Mesenchymal stem cell (in vitro differentiated cells and primary cell): ENCODE data around the gene TIAM2.
"Not testable (repeated sequence)": the region's sequence is repeated elsewhere in the genome, so short reads cannot be mapped to it uniquely, and the experiment has no call there.

Experiments used
- DNase-seq: peaks from one replicate; pipeline ENCODE4 v3.0.0-alpha.2; 2013
- H2AFZ ChIP-seq: one replicate; pipeline ENCODE4 v1.6.1; 2013; ENCODE audit warnings: low read depth, mild to moderate bottlenecking, control low read depth, inconsistent platforms, low read length, moderate library complexity
- H2AK5ac ChIP-seq: 2 replicates; pipeline ENCODE4 v1.6.1; 2013; ENCODE audit warnings: low read length, moderate library complexity, mild to moderate bottlenecking, inconsistent platforms; ENCODE audit not compliant: severe bottlenecking
- H2BK120ac ChIP-seq: one replicate; pipeline ENCODE4 v1.6.1; 2013; ENCODE audit warnings: low read depth, mild to moderate bottlenecking, inconsistent platforms, low read length, moderate library complexity
- H2BK12ac ChIP-seq, 2 experiments: one replicate each; pipeline ENCODE4 v1.6.1; 2013; ENCODE audit warnings: inconsistent platforms in 2 of 2, low read length in 2 of 2, mild to moderate bottlenecking in 2 of 2, moderate library complexity in 2 of 2, control low read depth in 1 of 2
- H2BK15ac ChIP-seq: one replicate; pipeline ENCODE4 v1.6.1; 2013; ENCODE audit warnings: mild to moderate bottlenecking, low read depth, inconsistent platforms; ENCODE audit not compliant: poor library complexity, severe bottlenecking
- H2BK5ac ChIP-seq: 2 replicates; pipeline ENCODE4 v1.6.1; 2013; ENCODE audit warnings: low read depth, mild to moderate bottlenecking, low read length, control low read depth, inconsistent platforms; ENCODE audit not compliant: poor library complexity, severe bottlenecking
- H3K14ac ChIP-seq, 2 experiments: one replicate each; pipeline ENCODE4 v1.6.1; 2013; ENCODE audit warnings: inconsistent platforms in 2 of 2, low read length in 2 of 2, control low read depth in 1 of 2, mild to moderate bottlenecking in 1 of 2, moderate library complexity in 1 of 2
- H3K18ac ChIP-seq, 2 experiments: one replicate each; pipeline ENCODE4 v1.6.1; 2013; ENCODE audit warnings: inconsistent platforms in 2 of 2, low read length in 2 of 2, control low read depth in 1 of 2, low read depth in 1 of 2, mild to moderate bottlenecking in 1 of 2
- H3K23ac ChIP-seq, 2 experiments: one replicate each; pipeline ENCODE4 v1.6.1; 2013; ENCODE audit warnings: inconsistent platforms in 2 of 2, low read length in 2 of 2, mild to moderate bottlenecking in 2 of 2, moderate library complexity in 2 of 2, control low read depth in 1 of 2
- H3K27ac ChIP-seq: 2 replicates; pipeline ENCODE4 v1.5.1; 2013; ENCODE audit warnings: mild to moderate bottlenecking, moderate library complexity, low read length, control low read depth, inconsistent platforms; ENCODE audit not compliant: poor library complexity, severe bottlenecking
- H3K27me3 ChIP-seq, 2 experiments: 2 replicates each; pipeline versions ENCODE4 v1.6.1 to v1.7.0; 2013; ENCODE audit warnings: low read length in 2 of 2, mild to moderate bottlenecking in 2 of 2, moderate library complexity in 2 of 2, control low read depth in 1 of 2, inconsistent platforms in 1 of 2; ENCODE audit not compliant: control insufficient read depth in 1 of 2, insufficient read depth in 1 of 2
- H3K36me3 ChIP-seq, 2 experiments: 2 replicates each; pipeline versions ENCODE4 v1.6.1 to v1.7.0; 2013; ENCODE audit warnings: low read length in 2 of 2, control low read depth in 1 of 2, inconsistent platforms in 1 of 2, low read depth in 1 of 2, mild to moderate bottlenecking in 1 of 2; ENCODE audit not compliant: insufficient read depth in 2 of 2, control insufficient read depth in 1 of 2
- H3K4ac ChIP-seq, 2 experiments: one replicate each; pipeline ENCODE4 v1.6.1; 2013; ENCODE audit warnings: inconsistent platforms in 2 of 2, low read length in 2 of 2, mild to moderate bottlenecking in 2 of 2, moderate library complexity in 2 of 2, control low read depth in 1 of 2, low read depth in 1 of 2
- H3K4me1 ChIP-seq: 2 replicates; pipeline ENCODE4 v1.6.1; 2013; ENCODE audit warnings: low read depth, low read length, control low read depth; ENCODE audit not compliant: control insufficient read depth, insufficient read depth
- H3K4me2 ChIP-seq: 2 replicates; pipeline ENCODE4 v1.6.1; 2013; ENCODE audit warnings: low read length, mild to moderate bottlenecking, inconsistent platforms; ENCODE audit not compliant: poor library complexity, severe bottlenecking
- H3K4me3 ChIP-seq, 2 experiments: 2 replicates each; pipeline versions ENCODE4 v1.5.1 to v1.7.0; 2013; ENCODE audit warnings: low read length in 2 of 2, mild to moderate bottlenecking in 2 of 2, control low read depth in 1 of 2, low read depth in 1 of 2; ENCODE audit not compliant: insufficient read depth in 1 of 2
- H3K79me1 ChIP-seq: replicated peaks from 2 replicates; pipeline ENCODE4 v1.6.1; 2013; ENCODE audit warnings: mild to moderate bottlenecking, control low read depth, low read length, inconsistent platforms; ENCODE audit not compliant: poor library complexity, severe bottlenecking
- H3K9ac ChIP-seq: 2 replicates; pipeline ENCODE4 v1.7.0; 2013; ENCODE audit warnings: mild to moderate bottlenecking, low read length, moderate library complexity
- H3K9me3 ChIP-seq: 2 replicates; pipeline ENCODE4 v1.7.0; 2013; ENCODE audit warnings: mild to moderate bottlenecking, low read length; ENCODE audit not compliant: control insufficient read depth
- H4K8ac ChIP-seq: one replicate; pipeline ENCODE4 v1.6.1; 2013; ENCODE audit warnings: inconsistent platforms, mild to moderate bottlenecking, low read length, moderate library complexity
- H4K91ac ChIP-seq: one replicate; pipeline ENCODE4 v1.6.1; 2013; ENCODE audit warnings: mild to moderate bottlenecking, low read length, inconsistent platforms
- WGBS: methylation state at CpG from one replicate; pipeline ENCODE4 v1.1.7; 2013; ENCODE audit warnings: mixed read lengths; 5-methylcytosine and 5-hydroxymethylcytosine counted together

The TIAM2 gene

GRCh38 chr6:155093430-155093829, 98.3 kb downstream of the TIAM2 start:
- Histone ChIP-seq H2AFZ (no peak overlapping the region), H3K9me3 (peaks cover 3% of the 10 kb centered on the region), H3K23ac (no peak overlapping the region), H3K27me3 (no peaks in the 10 kb centered on the region), H3K14ac (no peak overlapping the region), H2BK12ac (no peak overlapping the region), H2AK5ac (no peak overlapping the region), H3K4me2 (no peak overlapping the region), H2BK15ac (no peak overlapping the region), H3K27ac (no peak overlapping the region), H4K8ac (no peak overlapping the region), H2BK120ac (no peak overlapping the region), H3K18ac (no peak overlapping the region), H3K4me3 (no peak overlapping the region), H3K4me1 (peaks cover 7% of the 10 kb centered on the region), H3K9ac (no peak overlapping the region), H2BK5ac (no peak overlapping the region), H3K79me1 (no peaks in the 10 kb centered on the region), H4K91ac (no peak overlapping the region), H3K36me3 (no peaks in the 10 kb centered on the region), H3K4ac (no peak overlapping the region)
- DNase-seq, result no peak
- WGBS, result 89% methylated on average over 7 of the region's 7 CpGs

GRCh38 chr6:155100087-155100486, 105.0 kb downstream of the TIAM2 start:
- Histone ChIP-seq H3K14ac (no peak overlapping the region), H3K36me3 (no peaks in the 10 kb centered on the region), H4K8ac (no peak overlapping the region), H2AFZ (no peak overlapping the region), H3K4me1 (peaks cover 1% of the 10 kb centered on the region), H3K9ac (no peak overlapping the region), H3K4ac (no peak overlapping the region), H3K4me2 (no peak overlapping the region), H2AK5ac (no peak overlapping the region), H3K23ac (no peak overlapping the region), H3K79me1 (no peaks in the 10 kb centered on the region), H2BK120ac (no peak overlapping the region), H2BK15ac (no peak overlapping the region), H3K9me3 (peaks cover 3% of the 10 kb centered on the region), H3K27me3 (no peaks in the 10 kb centered on the region), H2BK12ac (no peak overlapping the region), H3K27ac (no peak overlapping the region), H2BK5ac (no peak overlapping the region), H3K18ac (no peak overlapping the region), H4K91ac (no peak overlapping the region), H3K4me3 (no peak overlapping the region)
- no peak for DNase-seq
- WGBS, result 87% methylated on average over 8 of the region's 8 CpGs

DNA sequence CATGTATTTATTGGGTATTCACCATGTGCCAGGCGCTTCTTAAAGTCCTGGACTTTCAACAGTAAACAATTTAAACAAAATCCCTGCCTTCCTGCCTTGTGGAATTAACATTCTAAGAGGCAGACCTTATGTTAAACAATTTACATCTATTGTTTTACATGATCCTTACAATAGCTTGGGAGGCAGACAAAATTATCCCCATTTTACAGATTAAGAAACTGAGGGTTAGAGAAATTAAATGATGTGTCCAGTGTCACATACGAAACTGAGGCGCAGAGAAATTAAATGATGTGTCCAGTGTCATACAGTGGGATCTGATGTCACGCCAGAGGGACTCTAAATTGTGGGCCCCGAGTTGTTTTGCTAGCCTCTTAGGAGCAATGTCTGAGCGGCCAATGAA, 105.5 kb downstream of the TIAM2 start:
- Histone ChIP-seq H3K79me1 (no peaks in the 10 kb centered on the region), H2BK15ac (no peak overlapping the region), H3K4me3 (no peak overlapping the region), H4K91ac (peak overlapping the region; percentile 68), H3K27me3 (no peaks in the 10 kb centered on the region), H3K23ac (no peak overlapping the region), H3K4me2 (no peak overlapping the region), H3K9ac (no peak overlapping the region), H2AFZ (no peak overlapping the region), H3K9me3 (peaks cover 3% of the 10 kb centered on the region), H3K4ac (no peak overlapping the region), H3K4me1 (peaks cover 1% of the 10 kb centered on the region), H2BK5ac (no peak overlapping the region), H3K18ac (no peak overlapping the region), H2BK120ac (no peak overlapping the region), H3K36me3 (no peaks in the 10 kb centered on the region), H2AK5ac (no peak overlapping the region), H3K27ac (no peak overlapping the region), H2BK12ac (no peak overlapping the region), H4K8ac (no peak overlapping the region), H3K14ac (no peak overlapping the region)
- over 99% methylated on average over 6 of the region's 6 CpGs for WGBS
- no peak for DNase-seq

GRCh38 chr6:155103083-155103645, 108.0 kb downstream of the TIAM2 start:
- not testable (repeated sequence) for H4K91ac ChIP-seq, H3K79me1 ChIP-seq, H2BK12ac ChIP-seq, H2BK15ac ChIP-seq, H3K4me1 ChIP-seq, DNase-seq, H2AK5ac ChIP-seq, H2BK120ac ChIP-seq, H3K14ac ChIP-seq, H3K9ac ChIP-seq, H3K36me3 ChIP-seq, H3K27ac ChIP-seq, H2AFZ ChIP-seq, H3K4me2 ChIP-seq, H3K27me3 ChIP-seq, H3K9me3 ChIP-seq, H2BK5ac ChIP-seq, H3K4me3 ChIP-seq, H3K18ac ChIP-seq, H4K8ac ChIP-seq, H3K4ac ChIP-seq, H3K23ac ChIP-seq
- 89% methylated on average over 9 of the region's 9 CpGs for WGBS
